Measurements from ENCODE around the gene UVRAG. TPM values are rescaled to one million over a fixed set of nuclear protein-coding genes. Genes with fewer than 3 reads are reported as not detected.

UVRAG gene
- total and polyA plus RNA-seq, 4 experiments from 2014 or later, result 11.2 to 32.2 (median 21.3) TPM

GRCh38 chr11:76148941-76149613 lies 334.1 kb downstream of the UVRAG start:
- no peak overlapping the region for H3K27ac Mint-ChIP-seq
- Histone ChIP-seq H3K36me3 (ENCODE audit: insufficient read depth, low read length) (no peaks in the 10 kb centered on the region), H3K27me3 (ENCODE audit: insufficient read depth, low read length) (no peaks in the 10 kb centered on the region), H3K9me3 (ENCODE audit: control insufficient read depth in 1 of 2, low read length in 2 of 2) (no peaks in the 10 kb centered on the region), H3K4me3 (ENCODE audit: low read length in 2 of 2) (no peak overlapping the region), H3K27ac (ENCODE audit: low read depth, low read length) (no peak overlapping the region), H3K4me1 (ENCODE audit: insufficient read depth, low read length) (peaks cover 22% of the 10 kb centered on the region)
- peaks cover 16 to 28% (median 23%) of the 10 kb centered on the region in 4 donors for H3K4me1 Mint-ChIP-seq
- POLR2A ChIA-PET (ENCODE audit: partially characterized antibody), result no interaction called here
- CTCF ChIA-PET (ENCODE audit: partially characterized antibody), result interaction anchor here (1.0 to 1.5 kb wide), 2 partner anchors 252 to 443 kb away, joined by 3 to 9 read pairs; no protein-coding TSS in a partner anchor
- H3K4me3 Mint-ChIP-seq, result no peak overlapping the region
- intact Hi-C loops (cut with micrococcal nuclease), result no loop called here
- H3K36me3 Mint-ChIP-seq, result no peaks in the 10 kb centered on the region
- no peaks in the 10 kb centered on the region for H3K27me3 Mint-ChIP-seq
- H3K9me3 Mint-ChIP-seq, result no peaks in the 10 kb centered on the region
- DNase-seq, result no peak

DNA sequence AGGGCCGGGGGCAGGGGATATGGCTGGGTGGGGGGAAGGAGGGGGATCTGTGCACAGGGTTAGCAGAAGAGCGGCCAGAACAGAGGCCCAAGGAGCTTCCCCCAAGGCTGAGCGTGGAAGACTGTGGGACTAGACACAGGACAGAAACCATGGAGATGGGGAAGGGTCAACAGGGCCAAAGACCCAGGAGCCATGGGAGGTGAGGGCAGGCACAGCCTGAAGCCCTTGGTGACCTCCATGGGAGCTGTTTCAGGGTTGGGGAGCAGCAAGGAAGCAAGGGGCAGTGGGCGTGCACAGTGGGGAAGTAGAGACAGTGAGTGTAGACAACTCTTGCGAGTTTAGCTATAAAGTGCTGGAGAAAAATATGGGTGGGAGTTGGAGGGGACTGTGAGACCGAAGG lies 334.7 kb downstream of the UVRAG start:
- H3K27ac ChIP-seq (ENCODE audit: low read depth, low read length), result no peak overlapping the region
- peaks cover 22% of the 10 kb centered on the region for H3K4me1 ChIP-seq (ENCODE audit: insufficient read depth, low read length)
- H3K9me3 Mint-ChIP-seq, result no peaks in the 10 kb centered on the region
- CTCF ChIA-PET (ENCODE audit: partially characterized antibody), result interaction anchor here (1.0 to 1.5 kb wide), 2 partner anchors 252 to 444 kb away, joined by 3 to 9 read pairs; no protein-coding TSS in a partner anchor
- H3K36me3 Mint-ChIP-seq, result no peaks in the 10 kb centered on the region
- DNase-seq, result no peak
- no peak overlapping the region for H3K4me3 Mint-ChIP-seq
- no peaks in the 10 kb centered on the region for H3K9me3 ChIP-seq (ENCODE audit: control insufficient read depth in 1 of 2, low read length in 2 of 2)
- intact Hi-C loops (cut with micrococcal nuclease), result loop anchor here (5.0 kb wide), 1 partner anchor 347 kb away; no protein-coding TSS in a partner anchor
- no peaks in the 10 kb centered on the region for H3K27me3 ChIP-seq (ENCODE audit: insufficient read depth, low read length)
- no peaks in the 10 kb centered on the region for H3K36me3 ChIP-seq (ENCODE audit: insufficient read depth, low read length)
- POLR2A ChIA-PET (ENCODE audit: partially characterized antibody), result no interaction called here
- H3K27ac Mint-ChIP-seq, result peak overlapping the region in 1 of 7 donors; percentile 59
- H3K4me1 Mint-ChIP-seq, result peaks cover 16 to 28% (median 23%) of the 10 kb centered on the region in 4 donors
- no peak overlapping the region for H3K4me3 ChIP-seq (ENCODE audit: low read length in 2 of 2)
- H3K27me3 Mint-ChIP-seq, result no peaks in the 10 kb centered on the region

- peak overlapping the region in 1 of 7 donors; percentile 59 for H3K27ac Mint-ChIP-seq
- Histone ChIP-seq H3K9me3 (ENCODE audit: control insufficient read depth in 1 of 2, low read length in 2 of 2) (no peaks in the 10 kb centered on the region), H3K27me3 (ENCODE audit: insufficient read depth, low read length) (no peaks in the 10 kb centered on the region), H3K4me3 (ENCODE audit: low read length in 2 of 2) (no peak overlapping the region), H3K4me1 (ENCODE audit: insufficient read depth, low read length) (peaks cover 22% of the 10 kb centered on the region), H3K27ac (ENCODE audit: low read depth, low read length) (no peak overlapping the region), H3K36me3 (ENCODE audit: insufficient read depth, low read length) (no peaks in the 10 kb centered on the region)
- DNase-seq, result no peak
- H3K36me3 Mint-ChIP-seq, result no peaks in the 10 kb centered on the region
- ChIA-PET POLR2A (ENCODE audit: partially characterized antibody) (no interaction called here), CTCF (ENCODE audit: partially characterized antibody) (interaction anchor here (0.7 to 1.5 kb wide), 3 partner anchors 250 to 444 kb away, joined by 3 to 9 read pairs (median 3); no protein-coding TSS in a partner anchor)
- no peaks in the 10 kb centered on the region for H3K9me3 Mint-ChIP-seq
- no peak overlapping the region for H3K4me3 Mint-ChIP-seq
- no peaks in the 10 kb centered on the region for H3K27me3 Mint-ChIP-seq
- intact Hi-C loops (cut with micrococcal nuclease), result loop anchor here (5.0 kb wide), 1 partner anchor 348 kb away; no protein-coding TSS in a partner anchor
- peaks cover 16 to 28% (median 23%) of the 10 kb centered on the region in 4 donors for H3K4me1 Mint-ChIP-seq
Measured at GRCh38 chr11:76150141-76150540, 335.1 kb downstream of the UVRAG start.

GRCh38 chr11:76151556-76152085 lies 336.6 kb downstream of the UVRAG start:
- Mint-ChIP-seq H3K36me3 (no peaks in the 10 kb centered on the region), H3K4me3 (peak overlapping the region in 7 of 8 donors; percentile 71 to 86 (median 80)), H3K27me3 (peaks cover 0 to 2% of the 10 kb centered on the region in 2 donors), H3K9me3 (no peaks in the 10 kb centered on the region), H3K27ac (peak overlapping the region in 2 of 7 donors; percentile 4 to 46), H3K4me1 (peaks cover 16 to 28% (median 22%) of the 10 kb centered on the region in 4 donors)
- Histone ChIP-seq H3K9me3 (ENCODE audit: control insufficient read depth in 1 of 2, low read length in 2 of 2) (no peaks in the 10 kb centered on the region), H3K36me3 (ENCODE audit: insufficient read depth, low read length) (no peaks in the 10 kb centered on the region), H3K4me3 (ENCODE audit: low read length in 2 of 2) (no peak overlapping the region), H3K27me3 (ENCODE audit: insufficient read depth, low read length) (no peaks in the 10 kb centered on the region), H3K27ac (ENCODE audit: low read depth, low read length) (no peak overlapping the region), H3K4me1 (ENCODE audit: insufficient read depth, low read length) (peaks cover 22% of the 10 kb centered on the region)
- ChIA-PET CTCF (ENCODE audit: partially characterized antibody) (interaction anchor here (0.7 to 2.9 kb wide), 39 partner anchors 8 to 429 kb away, joined by 3 to 105 read pairs (median 4); no protein-coding TSS in a partner anchor), POLR2A (ENCODE audit: partially characterized antibody) (interaction anchor here (0.7 kb wide), 1 partner anchor 20 kb away, joined by 4 read pairs; no protein-coding TSS in a partner anchor)
- no peak for DNase-seq
- intact Hi-C loops (cut with micrococcal nuclease), result loop anchor here (1.0 to 5.0 kb wide), 3 partner anchors 254 to 445 kb away; no protein-coding TSS in a partner anchor

DNA sequence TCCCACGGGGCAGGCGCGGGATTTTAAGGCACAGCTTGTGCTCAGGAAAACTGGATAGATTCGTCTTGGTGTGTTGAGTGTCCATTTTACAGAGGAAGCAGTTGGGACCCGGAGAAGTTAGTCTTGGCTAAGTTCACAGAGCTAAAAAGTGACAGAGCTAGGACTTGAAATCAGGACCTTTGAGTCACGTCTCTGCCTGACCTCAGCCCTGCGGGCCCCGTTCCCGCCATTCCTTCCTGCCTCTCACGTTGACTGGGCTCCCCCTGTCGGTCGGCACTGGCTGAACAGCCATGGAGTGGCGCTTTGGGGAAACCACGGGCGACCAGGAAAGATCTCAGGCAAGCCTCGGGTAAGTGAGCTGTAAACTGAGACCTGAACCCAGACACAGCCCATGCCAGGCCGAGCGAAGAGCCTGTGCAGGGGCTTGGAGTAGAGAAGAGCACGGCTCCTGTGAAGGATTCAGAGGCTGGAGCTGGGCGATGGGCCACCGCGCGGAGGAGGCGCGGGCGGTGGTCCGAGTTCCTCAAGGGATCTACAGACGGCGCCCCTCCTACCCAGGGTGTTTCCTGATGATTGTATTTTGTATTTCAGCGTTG lies 337.2 kb downstream of the UVRAG start:
- ChIA-PET POLR2A (ENCODE audit: partially characterized antibody) (interaction anchor here (0.7 kb wide), 1 partner anchor 21 kb away, joined by 4 read pairs; no protein-coding TSS in a partner anchor), CTCF (ENCODE audit: partially characterized antibody) (interaction anchor here (0.7 to 2.9 kb wide), 42 partner anchors 8 to 430 kb away, joined by 3 to 105 read pairs (median 4); no protein-coding TSS in a partner anchor)
- H3K27ac ChIP-seq (ENCODE audit: low read depth, low read length), result no peak overlapping the region
- H3K4me1 ChIP-seq (ENCODE audit: insufficient read depth, low read length), result peaks cover 22% of the 10 kb centered on the region
- H3K36me3 ChIP-seq (ENCODE audit: insufficient read depth, low read length), result no peaks in the 10 kb centered on the region
- peak overlapping the region in 1 of 2 donors; percentile 2 for H3K4me3 ChIP-seq (ENCODE audit: low read length in 2 of 2)
- peak; percentile 64 to 73 (median 67) for DNase-seq
- no peaks in the 10 kb centered on the region for H3K36me3 Mint-ChIP-seq
- intact Hi-C loops (cut with micrococcal nuclease), result loop anchor here (1.0 to 5.0 kb wide), 3 partner anchors 255 to 446 kb away; no protein-coding TSS in a partner anchor
- no peaks in the 10 kb centered on the region for H3K9me3 ChIP-seq (ENCODE audit: control insufficient read depth in 1 of 2, low read length in 2 of 2)
- no peaks in the 10 kb centered on the region for H3K27me3 ChIP-seq (ENCODE audit: insufficient read depth, low read length)
- peaks cover 16 to 28% (median 22%) of the 10 kb centered on the region in 4 donors for H3K4me1 Mint-ChIP-seq
- H3K4me3 Mint-ChIP-seq, result peak overlapping the region; percentile 71 to 86 (median 80)
- peak overlapping the region in 4 of 7 donors; percentile 4 to 87 (median 49) for H3K27ac Mint-ChIP-seq
- H3K27me3 Mint-ChIP-seq, result peaks cover 0 to 2% of the 10 kb centered on the region in 2 donors
- no peaks in the 10 kb centered on the region for H3K9me3 Mint-ChIP-seq

GRCh38 chr11:76152741-76153570 lies 337.9 kb downstream of the UVRAG start:
- H3K27me3 Mint-ChIP-seq, result peaks cover 0 to 2% of the 10 kb centered on the region in 2 donors
- H3K27ac Mint-ChIP-seq, result peak overlapping the region in 2 of 7 donors; percentile 15 to 60
- Histone ChIP-seq H3K27me3 (ENCODE audit: insufficient read depth, low read length) (no peaks in the 10 kb centered on the region), H3K9me3 (ENCODE audit: control insufficient read depth in 1 of 2, low read length in 2 of 2) (no peaks in the 10 kb centered on the region), H3K4me1 (ENCODE audit: insufficient read depth, low read length) (peaks cover 22% of the 10 kb centered on the region), H3K27ac (ENCODE audit: low read depth, low read length) (no peak overlapping the region), H3K36me3 (ENCODE audit: insufficient read depth, low read length) (no peaks in the 10 kb centered on the region), H3K4me3 (ENCODE audit: low read length in 2 of 2) (no peak overlapping the region)
- peak overlapping the region; percentile 71 to 86 (median 80) for H3K4me3 Mint-ChIP-seq
- CTCF ChIA-PET (ENCODE audit: partially characterized antibody), result interaction anchor here (0.8 to 2.9 kb wide), 34 partner anchors 10 to 431 kb away, joined by 3 to 105 read pairs (median 4); no protein-coding TSS in a partner anchor
- no peaks in the 10 kb centered on the region for H3K9me3 Mint-ChIP-seq
- DNase-seq, result peak in 2 of 5 donors; percentile 5 to 11
- POLR2A ChIA-PET (ENCODE audit: partially characterized antibody), result no interaction called here
- peaks cover 16 to 28% (median 22%) of the 10 kb centered on the region in 4 donors for H3K4me1 Mint-ChIP-seq
- H3K36me3 Mint-ChIP-seq, result no peaks in the 10 kb centered on the region
- intact Hi-C loops (cut with micrococcal nuclease), result loop anchor here (1.0 to 5.0 kb wide), 3 partner anchors 256 to 447 kb away; no protein-coding TSS in a partner anchor

Data from CD4-positive, alpha-beta memory T cell (primary cell).